GM20000 (cell line): ENCODE data around the gene MSH3.
"Not testable (repeated sequence)": the region's sequence is repeated elsewhere in the genome, so short reads cannot be mapped to it uniquely, and the experiment has no call there.

Experiments
- DNase-seq: peaks from one replicate; pipeline ENCODE4 v3.0.0; 2012; ENCODE audit warnings: low spot score
- TF ChIP-seq, protein P1 (sequence below): IDR thresholded peaks from 2 replicates; pipeline ENCODE4 v1.5.1; 2012; ENCODE audit warnings: mild to moderate bottlenecking, control low read depth; ENCODE audit errors: extremely low read depth, missing control alignments

The MSH3 gene

DNA sequence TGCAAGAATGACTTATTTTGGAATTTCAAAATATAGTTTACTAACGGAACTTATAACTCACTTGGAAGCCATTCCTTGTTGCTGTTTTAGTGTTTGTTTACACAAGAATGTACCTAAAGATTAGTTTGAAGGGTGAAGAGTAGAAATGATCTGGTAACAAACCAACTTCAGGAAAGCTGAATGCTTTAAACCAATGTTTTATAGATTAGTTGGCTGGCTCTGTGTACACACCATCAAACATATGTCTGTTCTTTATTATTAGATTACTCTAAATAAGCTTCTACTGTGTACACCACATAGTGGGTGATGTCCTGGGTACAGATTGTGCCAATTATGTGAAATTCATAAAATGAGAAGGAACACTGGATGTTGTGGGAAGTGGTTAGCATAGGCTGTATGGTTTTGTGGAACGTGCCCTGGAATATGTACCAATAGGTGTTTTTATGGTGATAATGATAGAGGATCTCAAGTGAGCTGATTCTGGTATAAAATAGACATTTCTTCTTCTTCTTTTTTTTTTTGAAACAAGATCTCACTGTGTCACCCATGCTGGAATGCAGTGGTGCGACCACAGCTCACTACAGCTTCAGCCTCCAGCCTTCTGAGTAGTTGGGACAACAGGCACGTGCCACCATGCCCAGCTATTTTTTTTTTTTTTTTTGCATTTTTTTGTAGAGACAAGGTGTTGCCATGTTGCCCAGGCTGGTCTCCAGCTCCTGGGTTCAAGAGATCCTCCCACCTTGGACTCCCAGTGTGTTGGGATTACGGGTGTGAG is 109.6 kb downstream of the MSH3 start:
- no peak for DNase-seq
- TF ChIP-seq, protein P1, sequence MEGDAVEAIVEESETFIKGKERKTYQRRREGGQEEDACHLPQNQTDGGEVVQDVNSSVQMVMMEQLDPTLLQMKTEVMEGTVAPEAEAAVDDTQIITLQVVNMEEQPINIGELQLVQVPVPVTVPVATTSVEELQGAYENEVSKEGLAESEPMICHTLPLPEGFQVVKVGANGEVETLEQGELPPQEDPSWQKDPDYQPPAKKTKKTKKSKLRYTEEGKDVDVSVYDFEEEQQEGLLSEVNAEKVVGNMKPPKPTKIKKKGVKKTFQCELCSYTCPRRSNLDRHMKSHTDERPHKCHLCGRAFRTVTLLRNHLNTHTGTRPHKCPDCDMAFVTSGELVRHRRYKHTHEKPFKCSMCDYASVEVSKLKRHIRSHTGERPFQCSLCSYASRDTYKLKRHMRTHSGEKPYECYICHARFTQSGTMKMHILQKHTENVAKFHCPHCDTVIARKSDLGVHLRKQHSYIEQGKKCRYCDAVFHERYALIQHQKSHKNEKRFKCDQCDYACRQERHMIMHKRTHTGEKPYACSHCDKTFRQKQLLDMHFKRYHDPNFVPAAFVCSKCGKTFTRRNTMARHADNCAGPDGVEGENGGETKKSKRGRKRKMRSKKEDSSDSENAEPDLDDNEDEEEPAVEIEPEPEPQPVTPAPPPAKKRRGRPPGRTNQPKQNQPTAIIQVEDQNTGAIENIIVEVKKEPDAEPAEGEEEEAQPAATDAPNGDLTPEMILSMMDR, result no peak

DNA sequence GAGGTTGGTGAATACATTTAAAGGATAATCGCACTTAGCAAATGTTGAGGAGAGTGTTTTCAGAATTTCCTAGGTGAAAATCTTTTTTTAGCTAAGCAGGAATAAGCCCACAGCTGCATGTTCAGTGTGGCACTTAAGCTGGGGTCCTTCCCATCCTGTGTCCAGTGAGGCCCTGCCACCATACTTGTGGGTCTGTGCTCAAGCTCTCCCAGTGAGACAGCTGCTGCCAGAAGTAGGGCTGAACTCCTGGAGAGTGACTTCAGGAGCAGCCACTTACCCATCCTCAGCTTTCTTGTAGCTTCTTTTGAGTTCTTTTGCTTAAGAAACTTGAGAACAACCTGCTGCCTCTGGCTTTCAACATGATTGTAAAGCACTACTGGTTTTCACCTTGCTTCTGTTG is 110.3 kb downstream of the MSH3 start:
- TF ChIP-seq, protein P1, result no peak
- DNase-seq, result no peak

DNA sequence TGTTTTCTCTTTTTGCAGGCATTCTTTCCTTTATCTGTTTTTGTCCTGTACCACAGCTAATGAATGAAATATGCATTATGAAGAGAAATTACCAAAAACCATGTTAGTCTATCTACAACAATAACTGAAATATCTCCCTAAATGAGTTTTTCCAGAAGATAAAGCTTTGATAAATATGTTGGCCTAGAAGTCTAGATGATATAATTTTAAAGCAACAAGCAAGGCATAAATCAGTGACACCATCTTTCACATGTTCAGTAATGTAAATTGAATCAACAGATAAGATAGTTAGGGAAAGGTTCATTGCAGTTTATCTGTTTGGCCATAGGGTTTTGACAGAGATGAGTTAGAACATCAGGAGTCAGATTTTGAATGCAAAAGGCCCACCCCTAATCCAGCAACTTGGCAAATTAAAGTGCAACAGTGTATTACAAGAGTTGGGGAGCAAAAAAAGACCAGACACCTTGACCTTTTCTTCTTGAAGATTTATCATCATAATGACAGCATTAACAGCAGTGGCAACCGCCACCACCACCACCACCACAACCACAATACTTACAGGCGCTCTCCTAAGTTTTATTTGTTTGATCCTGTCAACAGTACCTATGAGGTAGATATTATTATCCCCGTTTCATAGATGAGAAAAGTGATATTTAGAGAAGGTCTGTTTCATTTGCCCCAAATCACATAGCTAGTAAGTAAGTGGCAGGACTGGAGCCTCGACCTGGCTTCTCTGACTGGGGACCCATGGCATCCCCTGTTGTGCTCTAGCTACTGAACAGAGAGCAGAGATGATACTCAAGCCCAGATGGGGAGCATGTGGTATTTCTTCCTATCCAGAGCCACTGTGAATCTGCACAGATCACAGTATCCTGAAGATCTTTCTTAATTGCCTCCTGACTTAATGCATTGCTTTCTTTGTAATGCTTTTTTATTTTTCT is 123.2 kb downstream of the MSH3 start:
- TF ChIP-seq, protein P1, result no peak
- no peak for DNase-seq

DNA sequence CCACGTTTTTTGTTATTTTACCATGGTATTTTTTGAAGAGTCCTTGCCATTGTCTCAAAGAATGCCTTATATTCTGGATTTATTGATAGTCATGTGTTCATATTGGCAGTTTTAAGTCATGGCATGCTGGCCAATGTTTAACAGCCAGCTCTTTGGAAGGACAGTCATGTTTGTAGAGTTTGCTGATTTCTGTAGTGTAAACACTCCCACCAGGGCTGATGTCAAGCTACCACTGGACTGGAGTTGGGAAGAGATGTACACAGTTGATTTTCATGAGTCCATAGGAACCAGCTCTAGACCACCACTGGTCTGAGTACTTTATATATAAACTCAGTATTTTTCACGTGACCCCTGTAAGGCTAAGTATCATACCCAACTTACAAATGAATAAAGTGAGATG is 125.6 kb downstream of the MSH3 start:
- TF ChIP-seq, protein P1, result no peak
- DNase-seq, result no peak

DNA sequence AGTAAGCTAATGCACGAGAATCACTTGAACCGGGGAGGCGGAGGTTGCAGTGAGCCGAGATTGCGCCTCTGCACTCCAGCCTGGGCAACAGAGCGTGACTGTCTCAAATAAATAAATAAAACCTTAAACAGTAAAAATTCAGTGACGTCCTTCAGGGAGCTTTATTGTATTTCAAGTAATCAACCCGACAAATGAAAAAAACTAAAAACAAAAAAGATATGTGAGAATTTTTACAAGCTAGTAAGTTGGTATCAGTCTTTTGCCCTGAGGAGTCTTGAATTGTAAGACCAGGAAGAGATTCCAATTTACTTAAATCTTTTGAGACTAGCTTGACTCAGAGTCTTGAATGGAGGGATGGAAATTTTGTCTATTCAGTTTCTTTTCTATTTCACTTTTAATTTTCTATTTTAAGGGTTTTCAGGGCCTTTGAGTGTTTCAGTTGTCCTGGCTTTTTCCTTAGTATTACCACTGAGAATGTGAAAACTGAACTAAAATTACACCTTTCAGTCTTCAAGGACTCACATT is 126.4 kb downstream of the MSH3 start:
- TF ChIP-seq, protein P1, result no peak
- no peak for DNase-seq

DNA sequence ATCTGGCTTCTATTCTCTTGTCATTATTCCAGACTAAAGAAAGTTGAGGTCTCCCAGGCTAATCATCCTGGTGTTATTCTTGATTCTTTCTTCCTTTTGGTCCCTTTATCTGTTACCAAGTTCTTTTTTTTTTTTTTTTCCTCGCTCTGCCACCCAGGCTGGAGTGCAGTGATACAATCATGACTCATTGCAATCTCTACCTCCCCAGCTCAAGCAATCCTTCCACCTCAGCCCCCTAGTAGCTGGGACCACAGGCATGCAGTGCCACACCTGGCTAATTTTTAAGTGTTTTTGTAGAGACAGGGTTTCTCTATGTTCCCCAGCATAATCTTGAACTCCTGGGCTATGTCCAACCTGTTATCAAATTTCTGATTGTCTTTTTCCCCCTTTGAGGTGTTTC is 126.9 kb downstream of the MSH3 start:
- no peak for DNase-seq
- TF ChIP-seq, protein P1, result no peak

DNA sequence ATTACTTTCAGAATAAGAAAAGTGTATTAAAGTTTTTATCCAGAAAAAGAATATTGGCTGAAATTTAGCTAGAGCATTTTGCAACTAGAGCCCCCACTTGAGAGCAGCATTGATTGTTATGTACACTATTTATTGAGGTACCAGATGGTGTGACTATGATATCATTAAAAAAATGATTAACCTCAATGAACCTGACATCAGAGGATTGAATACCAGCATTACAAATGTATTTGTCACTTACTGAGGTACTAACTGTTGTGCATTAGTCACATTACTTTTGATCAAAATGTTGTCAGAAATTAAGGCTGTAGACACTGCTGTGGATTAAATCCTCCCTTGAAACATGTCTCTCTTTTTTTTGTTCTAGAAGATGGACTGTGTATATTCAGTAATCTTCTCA is 128.2 kb downstream of the MSH3 start:
- TF ChIP-seq, protein P1, result no peak
- DNase-seq, result no peak

DNA sequence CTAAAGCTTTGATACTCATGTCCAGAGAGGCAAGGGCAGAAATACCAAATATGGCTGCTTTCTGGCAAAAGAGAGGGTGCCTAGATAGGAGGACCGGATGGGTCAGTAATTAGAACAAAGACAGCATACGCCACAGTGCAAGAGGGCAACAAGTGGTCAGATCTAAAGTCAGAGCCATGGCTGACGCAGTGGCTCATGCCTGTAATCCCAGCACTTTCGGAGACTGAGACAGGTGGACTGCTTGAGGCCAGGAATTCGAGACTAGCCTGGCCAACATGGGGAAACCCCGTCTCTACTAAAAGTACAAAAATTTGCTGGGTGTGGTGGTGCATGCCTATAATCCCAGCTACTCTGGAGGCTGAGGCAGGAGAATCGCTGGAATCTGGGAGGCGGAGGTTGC is 129.3 kb downstream of the MSH3 start:
- not testable (repeated sequence) for DNase-seq
